UCSD-AML1 (cell line): ENCODE data around the gene TNKS1BP1.
A peak's percentile ranks its signal among the peaks of the same experiment; 100 is the strongest.

Source experiments
- DNase-seq: peaks from one replicate; lab custom pipeline; 2025; ENCODE audit not compliant: unreplicated experiment; lab: John Stamatoyannopoulos, UW

The TNKS1BP1 gene

GRCh38 chr11:57313071-57313787 is 11.5 kb downstream of the TNKS1BP1 start:
- DNase-seq, result no peak

- no peak for DNase-seq
These were observed 12.2 kb downstream of the TNKS1BP1 start for GRCh38 chr11:57312511-57313021.

- peak; percentile 76 for DNase-seq
These were observed 13.4 kb downstream of the TNKS1BP1 start for GRCh38 chr11:57311109-57311936.

GRCh38 chr11:57310630-57311086 is 14.1 kb downstream of the TNKS1BP1 start:
- DNase-seq, result no peak

DNA sequence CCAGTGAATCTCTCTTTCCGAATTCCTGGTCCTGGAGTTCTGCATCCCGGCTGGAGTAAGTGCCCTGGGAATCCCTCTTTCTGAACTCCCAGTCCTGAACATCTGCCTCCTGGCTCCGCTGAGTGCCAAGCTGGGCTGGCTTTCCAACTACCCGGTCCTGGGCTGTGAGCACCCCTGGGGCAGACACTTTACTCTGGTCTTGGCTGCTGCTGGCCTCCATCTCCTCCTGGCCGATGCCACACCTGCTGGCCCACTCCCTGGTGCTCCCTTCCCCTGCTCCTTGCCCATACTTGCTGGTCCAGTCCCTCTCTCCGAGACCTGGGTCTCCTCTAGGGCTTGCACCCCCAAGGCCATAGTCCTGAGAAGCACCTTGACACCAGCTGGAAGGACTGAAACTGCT is 14.7 kb downstream of the TNKS1BP1 start:
- DNase-seq, result no peak

GRCh38 chr11:57309106-57310059 is 15.4 kb downstream of the TNKS1BP1 start:
- no peak for DNase-seq

DNA sequence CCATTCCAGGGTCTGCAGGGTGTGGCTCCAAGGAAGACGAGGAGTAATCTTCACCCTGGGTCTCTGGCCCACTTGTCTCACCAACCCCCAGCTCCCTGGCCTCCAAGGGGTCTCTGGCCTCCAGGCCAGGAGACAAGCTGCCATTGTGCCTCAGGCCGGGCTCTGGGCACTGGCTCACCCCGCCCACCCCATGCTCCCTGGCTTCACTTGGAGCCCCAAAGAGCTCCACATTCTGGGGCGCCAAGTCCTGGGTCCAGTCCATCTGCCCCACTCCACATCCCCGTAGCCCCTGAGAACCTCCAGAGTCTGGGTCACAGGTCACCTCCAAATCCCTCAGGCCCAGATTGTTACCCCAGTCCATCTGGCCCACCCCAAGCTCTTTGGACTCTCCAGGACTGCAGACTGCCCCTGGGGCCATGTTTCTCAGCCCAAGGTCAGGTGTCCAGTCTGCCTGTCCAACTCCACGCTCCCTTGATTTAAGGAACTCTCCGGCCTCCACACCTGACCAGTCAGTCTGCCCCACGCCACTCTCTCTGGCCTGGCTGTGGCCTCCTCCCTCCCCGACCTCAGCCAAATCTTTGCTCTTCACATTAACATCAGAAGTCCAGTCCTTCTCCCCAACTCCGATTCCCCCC is 16.2 kb downstream of the TNKS1BP1 start:
- no peak for DNase-seq

DNA sequence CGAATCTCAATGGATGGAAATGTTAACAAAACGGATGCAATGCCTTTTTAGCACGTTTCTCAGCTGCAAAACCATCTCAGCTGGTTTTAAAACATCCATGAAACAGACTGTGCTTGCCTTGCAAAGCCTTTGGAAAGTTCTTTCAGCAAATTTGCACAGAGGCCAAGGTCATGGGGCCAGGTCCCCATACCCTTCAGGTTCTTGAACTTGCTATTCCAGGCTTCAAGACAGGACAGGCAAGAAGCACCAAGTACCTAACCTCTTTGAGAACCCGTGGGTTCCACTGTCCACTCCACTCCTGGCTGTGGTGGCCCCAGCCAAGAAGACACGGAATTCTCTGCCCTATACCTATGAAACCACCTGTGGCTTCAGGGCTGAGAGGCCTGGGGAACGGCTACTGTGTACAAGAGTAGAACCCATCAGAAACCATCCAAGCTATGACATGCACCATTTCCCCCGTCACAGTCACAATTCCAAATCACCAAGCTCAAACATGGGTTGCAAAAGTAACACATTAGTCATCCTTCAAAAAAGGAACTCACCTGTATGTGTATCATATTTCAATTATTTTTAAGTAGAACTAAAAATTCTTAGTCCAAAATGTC is 17.0 kb downstream of the TNKS1BP1 start:
- DNase-seq, result no peak

DNA sequence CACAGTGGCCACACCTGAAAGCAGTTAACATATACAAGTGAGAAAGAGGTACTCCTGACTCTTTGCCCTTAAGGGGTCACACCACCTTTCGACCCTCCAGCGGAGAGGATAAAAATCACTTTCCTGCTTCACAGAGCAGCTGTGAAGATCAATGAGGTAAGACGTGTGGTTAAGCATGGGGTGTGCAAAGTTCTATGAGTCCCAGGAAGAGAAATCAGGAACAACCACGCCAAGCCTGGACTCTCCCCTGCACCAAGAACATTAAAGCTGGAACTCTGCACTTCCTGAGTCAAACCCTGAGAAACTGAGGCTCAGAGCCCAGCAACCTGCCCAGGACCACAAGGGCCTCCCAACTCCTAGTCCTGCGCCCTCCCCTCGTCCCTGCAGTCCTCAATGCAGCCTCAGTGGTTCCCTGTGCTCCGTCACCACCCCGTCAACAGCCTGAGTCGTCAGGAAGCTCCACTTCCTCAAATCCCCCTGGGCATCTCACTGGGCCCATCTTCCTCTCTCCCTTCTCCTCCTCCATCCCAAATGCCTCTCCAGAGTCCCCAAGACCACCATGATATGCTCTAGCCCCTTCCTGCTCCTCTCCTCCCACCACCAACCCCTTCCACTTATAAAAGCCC is 17.7 kb downstream of the TNKS1BP1 start:
- DNase-seq, result no peak

DNA sequence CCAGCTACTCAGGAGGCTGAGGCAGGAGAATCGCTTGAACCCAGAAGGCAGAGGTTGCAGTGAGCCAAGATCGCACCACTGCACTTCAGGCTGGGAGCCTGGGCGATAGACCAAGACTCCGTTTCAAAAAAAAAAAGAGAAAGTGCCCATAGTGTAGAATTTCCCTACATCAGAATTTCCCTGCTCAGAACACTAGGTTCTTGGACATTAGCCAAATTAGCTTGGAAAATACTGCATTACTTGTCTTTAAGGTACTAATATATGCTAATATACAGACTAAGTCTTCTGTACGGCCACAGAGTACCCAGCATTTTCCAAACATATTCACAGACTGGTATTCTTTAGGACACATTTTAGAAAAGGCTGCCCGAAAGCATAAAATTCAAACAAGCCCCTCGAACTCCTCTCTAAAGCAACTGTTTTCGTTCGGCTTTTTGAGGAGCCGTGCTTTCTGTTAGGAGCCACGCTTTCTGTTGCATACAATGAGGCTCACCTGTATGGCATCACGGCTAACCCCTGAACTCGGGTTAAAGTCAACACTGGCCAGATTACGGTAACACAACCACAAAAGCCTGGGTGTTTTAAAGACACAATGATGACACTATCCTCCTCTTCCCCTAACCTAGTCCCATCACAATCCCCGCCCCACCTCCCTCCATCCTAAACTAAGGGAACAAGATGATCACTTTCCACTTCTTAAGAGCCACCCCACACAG is 18.4 kb downstream of the TNKS1BP1 start:
- no peak for DNase-seq

DNA sequence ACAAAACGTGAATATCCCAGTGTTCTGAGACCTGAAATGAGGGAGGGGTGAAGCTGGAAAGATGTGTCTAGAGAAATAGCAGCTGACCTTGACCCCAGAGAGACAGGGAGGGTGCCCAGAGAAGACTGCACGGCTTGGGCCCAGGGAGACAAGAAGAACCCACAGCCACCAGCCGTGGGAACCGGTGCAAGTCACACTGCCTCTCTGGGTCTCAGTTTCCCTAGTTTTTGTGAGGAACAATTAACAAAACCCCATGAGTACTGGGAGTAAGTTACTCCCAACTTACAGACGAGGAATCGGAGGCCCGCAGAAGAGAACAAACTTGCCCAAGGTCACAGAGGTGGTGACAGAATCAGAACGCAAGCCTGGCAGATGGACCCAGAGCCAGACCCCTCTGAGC is 19.2 kb downstream of the TNKS1BP1 start:
- DNase-seq, result no peak

GRCh38 chr11:57303990-57304579 is 20.7 kb downstream of the TNKS1BP1 start:
- DNase-seq, result no peak

DNA sequence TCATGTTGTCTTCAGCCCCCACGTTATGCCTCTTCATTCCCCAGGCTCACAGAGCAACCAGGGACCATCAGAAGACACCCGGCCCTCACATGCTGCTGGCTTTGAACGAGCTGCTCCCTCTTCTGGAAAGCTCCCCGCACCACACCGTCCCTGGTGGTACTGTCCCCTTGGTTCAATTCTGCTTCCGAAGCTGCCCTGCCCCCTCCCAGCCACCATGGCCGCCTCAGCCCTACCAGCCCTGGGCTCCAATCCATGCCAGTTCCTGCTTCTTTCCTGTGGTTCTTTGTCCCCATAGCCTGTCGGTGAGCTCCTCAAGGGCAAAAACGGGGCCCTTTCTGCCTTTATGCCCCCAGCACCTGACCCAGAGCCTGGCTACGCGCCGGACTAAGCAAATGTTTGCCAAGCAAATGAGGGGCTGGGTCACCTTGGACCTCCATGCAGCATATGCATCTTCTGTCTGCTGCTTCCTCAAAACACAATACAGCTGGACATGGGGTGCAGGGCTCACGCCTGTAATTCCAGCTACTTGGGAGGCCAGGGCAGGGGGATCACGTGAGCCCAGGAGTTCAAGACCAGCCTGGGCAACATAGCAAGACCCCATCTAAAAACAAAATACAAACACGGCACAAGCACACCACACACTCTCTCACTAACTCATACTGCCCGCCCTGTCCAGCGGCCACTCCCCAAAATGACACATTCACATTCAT is 21.3 kb downstream of the TNKS1BP1 start:
- no peak for DNase-seq

- no peak for DNase-seq
These were observed 22.3 kb downstream of the TNKS1BP1 start for GRCh38 chr11:57302489-57302888.

GRCh38 chr11:57301711-57302423 is 22.9 kb downstream of the TNKS1BP1 start:
- DNase-seq, result no peak

GRCh38 chr11:57300785-57301184 is 24.0 kb downstream of the TNKS1BP1 start:
- no peak for DNase-seq

DNA sequence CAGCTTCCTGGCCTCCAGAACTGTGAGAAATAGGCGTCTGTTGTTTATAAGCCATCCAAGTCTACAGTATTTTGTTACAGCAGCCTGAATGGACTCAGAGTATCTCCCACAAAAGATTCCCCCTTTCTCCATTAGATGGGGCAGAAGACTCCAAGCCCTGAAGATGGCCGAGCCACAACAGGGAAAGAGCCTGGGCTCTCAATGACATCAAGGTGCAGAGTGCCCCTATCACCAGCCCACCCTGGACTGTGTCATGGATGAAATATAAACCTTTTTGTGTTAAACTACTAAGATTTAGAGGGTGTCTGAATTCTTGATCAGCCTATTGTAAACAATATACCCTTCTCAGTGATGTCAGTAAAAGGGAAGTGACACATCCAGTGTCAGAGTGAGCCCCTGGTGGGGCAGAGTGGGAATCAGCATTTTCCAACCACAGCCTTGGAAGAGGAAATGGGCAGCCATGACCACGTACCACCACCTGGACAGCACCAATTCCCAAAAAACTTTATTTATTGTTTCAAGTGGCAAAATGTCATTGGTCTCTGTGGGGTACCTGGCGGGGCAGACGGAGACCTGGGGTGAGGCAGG is 25.5 kb downstream of the TNKS1BP1 start:
- no peak for DNase-seq
